GM21737 (cell line): ENCODE results near the gene CC2D2A.
"Not testable (repeated sequence)": the region's sequence is repeated elsewhere in the genome, so short reads cannot be mapped to it uniquely, and the experiment has no call there.

Experiments used
- ATAC-seq: cut with Tn5 transposase; IDR thresholded peaks from one replicate; pipeline ENCODE4 v1.9.1; 2021; ENCODE audit warnings: mild to moderate bottlenecking, moderate library complexity; ENCODE audit not compliant: unreplicated experiment

The CC2D2A gene

GRCh38 chr4:15556511-15557092 is 86.9 kb downstream of the CC2D2A start:
- no peak for ATAC-seq

- no peak for ATAC-seq
These were observed 88.3 kb downstream of the CC2D2A start for GRCh38 chr4:15557786-15558550.

GRCh38 chr4:15558561-15558960 is 88.9 kb downstream of the CC2D2A start:
- no peak for ATAC-seq

GRCh38 chr4:15562114-15562513 is 92.4 kb downstream of the CC2D2A start:
- no peak for ATAC-seq

GRCh38 chr4:15562623-15563022 is 92.9 kb downstream of the CC2D2A start:
- ATAC-seq, result no peak

GRCh38 chr4:15563871-15564270 is 94.2 kb downstream of the CC2D2A start:
- no peak for ATAC-seq

GRCh38 chr4:15568821-15569220 is 99.1 kb downstream of the CC2D2A start:
- no peak for ATAC-seq

- no peak for ATAC-seq
These were observed 100.1 kb downstream of the CC2D2A start for GRCh38 chr4:15569746-15570145.

GRCh38 chr4:15575966-15576365 is 106.3 kb downstream of the CC2D2A start:
- ATAC-seq, result no peak

- no peak for ATAC-seq
These were observed 107.8 kb downstream of the CC2D2A start for GRCh38 chr4:15577508-15577907.

- ATAC-seq, result no peak
These were observed 115.1 kb downstream of the CC2D2A start for GRCh38 chr4:15584785-15585184.

- ATAC-seq, result no peak
These were observed 115.6 kb downstream of the CC2D2A start for GRCh38 chr4:15585331-15585730.

- ATAC-seq, result no peak
These were observed 116.4 kb downstream of the CC2D2A start for GRCh38 chr4:15586066-15586465.

- no peak for ATAC-seq
These were observed 118.0 kb downstream of the CC2D2A start for GRCh38 chr4:15587649-15588048.

- no peak for ATAC-seq
These were observed 123.1 kb downstream of the CC2D2A start for GRCh38 chr4:15592799-15593198.

GRCh38 chr4:15598644-15599043 is 129.0 kb downstream of the CC2D2A start:
- ATAC-seq, result no peak

GRCh38 chr4:15600176-15600575 is 130.5 kb downstream of the CC2D2A start:
- no peak for ATAC-seq

- no peak for ATAC-seq
These were observed 132.2 kb downstream of the CC2D2A start for GRCh38 chr4:15601862-15602261.

GRCh38 chr4:15605537-15605936 is 135.9 kb downstream of the CC2D2A start:
- no peak for ATAC-seq

GRCh38 chr4:15610855-15611254 is 141.2 kb downstream of the CC2D2A start:
- ATAC-seq, result no peak

- no peak for ATAC-seq
These were observed 142.5 kb downstream of the CC2D2A start for GRCh38 chr4:15612136-15612535.

GRCh38 chr4:15614891-15615290 is 145.2 kb downstream of the CC2D2A start:
- ATAC-seq, result not testable (repeated sequence)

GRCh38 chr4:15617407-15617806 is 147.7 kb downstream of the CC2D2A start:
- not testable (repeated sequence) for ATAC-seq
